Measurements from ENCODE around the gene ARHGAP45.

- no peak for TF ChIP-seq CTCF (IDR thresholded peaks at IDR 0.05; ENCODE audit: insufficient read depth, low read depth, low read length)
- no peak for TF ChIP-seq EZH2 (IDR thresholded peaks at IDR 0.05; ENCODE audit: insufficient read depth, low read length)
These were observed 6.3 kb downstream of the ARHGAP45 start for GRCh38 chr19:1073063-1073955.

Measured in astrocyte (in vitro differentiated cells and primary cell).